HG02763 (cell line): ENCODE data around the gene RPH3AL.

Source experiments
- ATAC-seq: cut with Tn5 transposase; IDR thresholded peaks from one replicate; pipeline ENCODE4 v1.9.1; 2021; ENCODE audit warnings: mild to moderate bottlenecking, moderate library complexity; ENCODE audit not compliant: unreplicated experiment

RPH3AL gene

DNA sequence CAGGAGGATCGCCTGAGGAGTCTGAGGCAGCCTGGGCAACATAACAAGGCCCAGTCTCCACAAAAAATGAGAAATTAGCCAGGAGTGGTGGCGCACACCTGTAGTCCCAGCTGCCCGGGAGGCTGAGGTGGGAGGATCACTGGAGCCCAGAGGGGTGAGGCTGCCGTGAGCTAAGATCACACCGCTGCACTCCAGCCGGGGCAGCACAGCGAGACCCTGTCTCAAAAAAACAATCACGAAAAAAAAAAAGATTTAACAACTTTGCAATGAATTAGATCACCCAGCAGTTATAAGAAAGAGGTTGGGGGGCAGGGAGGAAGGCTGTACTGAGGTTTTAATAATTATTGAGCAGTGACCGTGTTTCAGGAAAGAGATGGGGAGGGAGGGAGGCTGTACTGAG lies 49.4 kb downstream of the RPH3AL start:
- ATAC-seq = no peak

DNA sequence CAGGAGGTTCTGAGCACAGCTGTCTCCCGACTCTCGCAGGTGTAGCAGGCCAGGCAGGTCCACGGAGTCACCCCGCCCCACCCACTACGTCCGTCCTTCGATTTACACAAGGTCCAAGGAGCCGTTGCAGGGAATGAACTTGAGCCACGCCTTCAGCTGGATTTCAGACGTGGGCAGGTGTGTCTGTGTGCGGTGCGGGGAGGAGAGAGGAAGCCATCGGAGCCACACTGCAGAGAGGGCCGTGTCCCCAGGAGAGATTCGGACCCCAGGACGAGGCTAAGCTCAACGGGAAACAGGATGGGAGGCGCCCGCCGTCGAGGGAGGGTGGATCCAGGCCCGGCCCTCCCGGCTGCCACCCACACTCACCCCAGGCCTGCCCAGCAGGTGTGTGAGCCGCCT lies 50.3 kb downstream of the RPH3AL start:
- no peak for ATAC-seq

DNA sequence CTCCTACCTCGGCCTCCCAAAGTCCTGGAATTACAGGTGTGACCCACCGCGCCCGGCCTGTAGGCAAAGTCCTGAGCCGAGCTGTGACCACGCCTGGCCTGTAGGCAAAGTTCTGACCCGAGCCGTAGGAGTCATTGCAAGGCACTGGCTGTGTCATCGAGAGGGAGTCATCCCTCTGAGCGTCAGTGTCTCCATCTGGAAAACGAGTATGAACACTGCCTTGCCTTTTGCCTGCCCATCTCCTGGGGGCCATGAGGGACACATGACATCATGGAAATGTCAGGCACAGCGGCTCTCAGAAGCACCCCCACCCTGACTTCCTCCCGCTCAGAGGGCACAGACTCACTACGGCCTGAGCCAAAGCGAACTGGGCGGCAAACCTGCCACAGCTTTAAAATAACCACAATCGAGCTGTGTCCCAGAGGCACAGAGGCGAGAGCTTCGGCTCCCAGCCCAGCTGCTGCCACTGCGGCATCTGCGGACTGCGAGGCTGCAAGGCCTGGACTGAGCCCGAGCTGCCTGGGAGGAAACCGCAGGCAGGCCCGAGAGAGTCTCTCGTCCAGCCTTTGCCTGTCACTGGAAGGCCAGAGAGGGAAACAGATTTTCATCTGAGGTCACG lies 50.8 kb downstream of the RPH3AL start:
- ATAC-seq = no peak

DNA sequence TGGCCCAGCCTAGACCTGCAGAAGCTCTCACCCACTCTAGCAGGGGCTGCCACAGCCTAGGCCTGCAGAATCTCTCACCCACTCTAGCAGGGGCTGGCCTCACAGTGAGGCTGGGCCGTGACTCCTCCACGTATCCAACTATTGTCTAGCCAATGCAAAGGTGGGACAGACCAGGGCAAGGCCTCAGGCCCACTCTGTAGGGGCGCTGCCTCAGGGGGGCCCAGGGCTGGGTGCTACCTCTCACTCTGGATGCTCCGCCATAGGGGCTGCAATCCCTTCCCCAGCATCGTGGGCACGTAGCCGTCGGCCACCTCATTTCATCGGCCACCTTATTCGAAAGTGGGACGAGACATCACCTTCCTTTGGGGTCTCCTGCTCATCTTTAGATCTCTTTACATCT lies 51.7 kb downstream of the RPH3AL start:
- no peak for ATAC-seq

DNA sequence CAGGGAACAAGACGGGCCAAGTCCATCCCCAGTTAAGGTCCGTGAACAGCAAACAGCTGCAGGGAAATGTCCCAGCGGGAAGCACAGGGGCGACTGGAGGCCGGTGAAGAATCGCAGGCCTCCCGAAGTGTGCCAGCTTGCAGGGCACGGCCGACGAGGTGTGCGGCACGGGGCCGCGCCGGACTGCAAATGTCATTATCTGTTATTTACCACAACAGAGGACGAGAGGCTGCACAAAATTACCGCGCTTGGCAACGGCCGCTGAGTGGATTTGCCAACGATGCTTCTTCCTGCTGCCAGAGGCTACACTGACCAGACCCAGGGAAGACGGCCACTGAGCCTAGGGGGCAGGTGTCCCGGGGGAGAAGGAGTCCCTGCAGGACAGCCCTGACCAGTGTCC lies 53.1 kb downstream of the RPH3AL start:
- ATAC-seq = no peak

DNA sequence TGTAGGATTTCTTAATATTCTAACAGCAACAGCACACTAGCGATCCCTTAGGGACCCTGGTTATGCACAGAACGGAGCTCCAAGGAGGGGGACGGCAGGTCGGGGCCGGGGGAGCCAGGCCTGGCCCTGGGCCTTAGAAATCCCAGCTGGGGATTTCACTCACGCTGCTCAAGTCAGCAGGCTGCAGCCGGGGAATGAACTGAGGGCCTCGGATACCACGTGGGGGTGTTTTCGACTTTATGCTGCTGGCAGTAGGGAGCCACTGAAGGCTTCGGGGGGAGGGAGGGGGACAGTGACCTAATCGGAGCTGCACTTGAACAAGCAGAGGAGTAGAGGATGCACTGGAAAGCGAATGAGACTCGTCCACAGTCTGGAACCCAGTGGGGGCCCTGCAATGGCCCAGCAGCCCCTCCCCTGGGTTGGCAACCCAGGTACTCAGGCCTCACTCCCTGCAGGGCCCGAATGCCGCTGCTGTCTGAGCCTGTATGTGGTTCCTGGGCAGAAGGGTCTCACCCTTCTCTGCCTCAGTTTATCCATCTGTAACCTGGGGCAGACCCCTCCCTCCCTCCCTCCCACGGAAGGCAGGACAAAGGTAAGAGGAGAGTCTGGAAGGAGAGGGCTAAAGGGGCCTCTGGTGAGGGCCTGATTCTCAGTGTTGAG lies 53.7 kb downstream of the RPH3AL start:
- no peak for ATAC-seq

DNA sequence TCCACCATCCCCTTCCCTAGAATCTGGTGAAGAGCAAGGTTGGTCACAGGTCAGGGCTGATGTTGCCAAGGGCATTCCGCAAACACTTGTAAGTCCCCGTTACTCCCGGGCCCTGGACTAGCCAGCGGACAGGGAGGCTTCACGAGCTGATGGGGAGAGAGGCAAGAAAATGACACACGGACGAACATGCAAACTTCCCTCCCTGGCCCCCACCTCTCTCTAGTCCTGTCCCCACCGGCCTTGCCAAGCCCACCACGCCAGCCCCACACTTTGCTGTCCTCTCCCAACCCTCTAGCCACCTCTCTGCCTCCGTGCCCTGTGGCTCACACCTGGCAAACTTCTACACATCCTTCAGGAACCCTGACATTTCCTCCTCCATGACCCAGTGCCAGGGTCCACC lies 54.8 kb downstream of the RPH3AL start:
- ATAC-seq = no peak

DNA sequence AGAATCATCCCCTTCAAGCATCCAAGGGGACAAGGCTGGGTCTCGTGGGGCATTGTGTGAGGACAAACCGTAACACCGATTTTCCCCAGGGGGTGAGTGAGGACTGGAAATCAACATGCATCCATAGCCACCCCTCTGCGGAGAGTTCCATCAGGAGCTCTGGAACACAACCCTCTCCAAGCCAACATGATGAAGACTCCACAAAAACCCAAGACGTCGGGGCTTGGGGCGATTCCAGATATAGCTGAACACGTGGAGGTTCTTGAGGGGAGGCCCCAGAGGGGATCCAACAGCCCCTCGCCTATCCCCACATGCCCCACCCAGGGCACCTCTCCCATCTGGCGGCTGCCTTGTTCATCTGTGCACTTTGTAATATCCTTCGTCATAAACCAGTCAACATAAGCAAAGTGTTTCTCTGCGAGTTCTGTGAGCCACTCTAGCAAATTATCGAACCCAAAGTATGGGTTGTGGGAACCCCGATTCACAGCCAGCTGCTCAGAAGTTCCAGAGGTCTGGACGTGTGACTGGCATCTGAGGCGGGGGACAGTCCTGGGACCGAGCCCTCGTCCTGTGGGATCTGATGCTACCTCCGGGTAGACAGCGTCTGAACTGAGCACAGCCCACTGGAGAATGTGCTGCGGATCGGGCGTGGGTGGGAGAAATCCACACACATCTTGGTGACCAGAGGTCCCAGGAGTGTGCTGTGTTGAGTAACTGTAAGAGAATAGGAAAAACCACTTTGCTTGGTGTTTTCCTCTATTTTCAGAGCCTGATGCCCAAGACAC lies 55.5 kb downstream of the RPH3AL start:
- no peak for ATAC-seq

DNA sequence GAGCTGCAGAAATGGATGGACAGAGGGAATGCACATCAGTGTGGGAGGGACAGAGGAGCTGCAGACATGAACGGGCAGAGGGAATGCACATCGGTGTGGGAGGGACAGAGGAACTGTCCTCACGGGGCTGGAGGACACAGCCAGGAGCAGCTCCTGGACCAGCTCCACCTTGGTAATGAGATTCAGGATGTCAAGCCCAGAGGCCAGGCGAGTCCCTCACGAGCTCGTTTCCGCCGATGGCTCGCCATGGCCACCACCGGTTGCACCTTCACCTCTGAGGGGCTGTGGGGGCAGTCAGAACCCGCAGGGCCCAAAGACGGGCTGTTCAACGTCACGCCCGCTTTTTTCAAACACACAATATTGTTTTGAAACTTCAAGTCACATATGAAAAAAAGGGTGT lies 56.2 kb downstream of the RPH3AL start:
- no peak for ATAC-seq

DNA sequence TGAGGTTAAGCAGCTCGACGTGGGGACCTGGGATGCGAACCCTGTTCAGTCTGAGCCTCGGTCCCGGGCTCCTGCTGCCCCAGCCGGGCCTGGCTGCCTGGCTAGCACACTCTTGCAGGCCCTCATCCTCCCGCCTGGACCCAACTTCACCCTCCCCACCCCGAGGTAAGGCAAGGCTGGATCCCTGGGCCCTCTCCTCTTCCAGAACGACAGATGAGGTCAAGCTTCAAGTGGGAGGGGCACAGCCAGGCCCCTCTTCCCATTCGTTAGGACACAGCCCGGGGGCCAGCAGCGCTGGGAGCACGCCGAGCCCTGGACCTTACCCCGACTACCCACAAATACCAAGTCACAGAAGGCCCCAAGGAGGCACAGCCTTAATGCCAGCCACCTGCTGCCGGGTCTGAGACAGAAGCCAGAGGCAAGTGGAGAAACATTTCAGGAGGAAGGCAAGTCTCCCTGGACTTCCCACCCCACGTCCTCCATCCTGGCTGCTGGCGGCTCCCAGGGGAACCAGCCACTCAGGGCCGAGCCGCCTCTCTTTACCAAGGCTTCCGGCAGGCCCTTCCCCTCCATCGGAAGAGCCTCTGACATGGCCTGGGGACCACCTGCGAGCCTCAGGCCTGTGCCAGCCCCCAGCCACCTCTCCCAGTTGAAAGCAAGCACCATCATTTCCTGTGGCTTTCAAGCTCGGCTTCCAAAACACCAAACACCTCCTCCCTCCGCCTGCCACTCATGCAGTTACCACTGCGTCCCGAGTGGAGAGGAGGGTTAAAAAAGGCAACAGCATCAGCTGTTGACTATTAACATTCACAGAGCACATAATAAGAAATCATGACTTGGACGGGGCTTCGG lies 59.9 kb downstream of the RPH3AL start:
- ATAC-seq = no peak

DNA sequence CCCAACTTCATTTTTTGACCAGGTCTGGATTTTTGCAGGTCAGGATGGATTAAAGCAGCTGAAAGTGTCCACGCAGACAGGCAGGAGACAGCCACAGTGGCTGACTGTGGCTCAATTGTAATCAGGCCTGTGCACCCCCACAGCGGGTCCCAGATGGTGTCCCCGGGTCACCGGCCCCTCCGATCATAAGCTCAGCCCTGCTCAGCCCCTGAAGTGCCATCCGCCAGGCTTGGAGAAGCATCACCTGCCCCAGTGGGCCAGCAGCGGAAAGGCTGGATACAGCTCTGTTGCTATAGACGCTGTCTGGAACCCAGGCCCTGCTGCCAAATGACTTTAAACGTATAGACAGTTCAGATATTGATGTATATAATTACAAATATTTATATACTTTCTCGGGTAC lies 60.6 kb downstream of the RPH3AL start:
- no peak for ATAC-seq

DNA sequence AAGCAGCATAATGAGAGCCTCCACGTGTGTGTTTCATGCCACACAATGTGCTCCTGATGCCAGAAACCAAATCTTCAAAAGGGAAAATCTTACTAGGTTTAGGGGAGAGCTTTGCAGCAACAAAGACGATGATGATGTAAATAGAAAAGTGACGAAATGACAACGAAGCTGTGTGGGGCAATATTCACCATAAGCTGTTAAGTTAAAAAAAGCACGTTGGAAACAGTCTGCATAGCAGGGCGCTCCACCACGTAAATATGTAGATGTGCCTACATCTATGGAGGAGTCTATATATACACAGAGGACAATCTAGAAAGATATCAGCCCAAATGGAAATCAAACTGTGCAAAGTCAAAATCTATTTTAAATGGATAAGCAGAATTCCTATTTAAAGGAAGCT lies 61.0 kb downstream of the RPH3AL start:
- ATAC-seq = no peak

DNA sequence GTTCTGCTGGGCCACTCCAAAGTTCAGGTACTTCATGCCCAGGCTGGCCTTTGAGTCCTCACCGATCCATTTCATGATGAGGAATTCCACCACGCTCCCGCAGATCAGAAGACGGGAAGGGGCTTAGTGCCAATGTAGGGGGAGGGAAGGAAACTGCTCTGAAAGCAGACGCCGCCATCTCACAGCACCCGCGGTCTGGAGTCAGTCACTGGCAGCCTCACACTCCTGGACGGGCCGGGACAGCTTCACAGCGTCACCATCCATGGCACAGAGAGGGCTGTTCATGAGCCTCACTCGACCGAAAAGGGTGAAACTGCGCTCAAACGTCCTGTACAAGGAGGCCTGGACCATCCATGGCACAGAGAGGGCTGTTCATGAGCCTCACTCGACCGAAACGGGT lies 62.0 kb downstream of the RPH3AL start:
- ATAC-seq = no peak

DNA sequence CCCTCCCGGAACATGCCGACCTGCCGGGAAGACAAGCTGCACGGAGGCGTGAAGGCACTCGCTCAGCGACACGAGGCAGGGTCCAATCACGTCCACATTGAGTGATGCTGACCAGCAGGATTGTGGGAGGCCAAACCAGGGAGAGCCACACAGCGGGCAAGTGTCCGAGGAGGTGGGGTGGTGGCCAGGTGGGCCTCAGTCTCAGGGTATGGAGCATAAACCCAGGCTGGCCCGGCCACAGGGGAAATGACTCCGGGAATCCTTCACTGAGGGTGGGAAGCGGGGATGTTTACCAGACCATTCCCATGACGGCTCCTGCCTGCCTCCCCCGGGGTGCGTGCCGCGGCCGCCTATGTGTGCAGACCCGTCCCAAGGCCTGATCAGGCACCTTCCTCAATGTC lies 62.5 kb downstream of the RPH3AL start:
- no peak for ATAC-seq

DNA sequence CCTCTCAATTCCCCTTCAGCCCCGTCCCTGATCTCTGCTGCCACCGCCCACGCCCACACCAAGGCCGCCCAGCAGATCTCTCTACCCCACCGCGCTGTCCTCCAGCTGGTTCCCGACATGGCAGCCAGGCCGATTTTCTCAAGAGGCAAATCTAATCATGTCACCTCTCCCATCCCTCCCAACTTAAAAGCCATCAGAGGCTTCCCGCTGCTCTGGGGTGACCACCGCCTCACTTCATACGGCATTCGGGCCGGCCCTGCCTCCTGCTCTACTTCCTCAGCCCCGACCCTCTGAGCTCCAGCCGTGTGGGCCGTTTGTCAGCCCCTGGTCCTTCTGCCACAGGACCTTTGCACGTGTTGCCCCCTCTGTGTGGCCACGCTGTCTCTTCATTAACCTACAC lies 63.2 kb downstream of the RPH3AL start:
- no peak for ATAC-seq

DNA sequence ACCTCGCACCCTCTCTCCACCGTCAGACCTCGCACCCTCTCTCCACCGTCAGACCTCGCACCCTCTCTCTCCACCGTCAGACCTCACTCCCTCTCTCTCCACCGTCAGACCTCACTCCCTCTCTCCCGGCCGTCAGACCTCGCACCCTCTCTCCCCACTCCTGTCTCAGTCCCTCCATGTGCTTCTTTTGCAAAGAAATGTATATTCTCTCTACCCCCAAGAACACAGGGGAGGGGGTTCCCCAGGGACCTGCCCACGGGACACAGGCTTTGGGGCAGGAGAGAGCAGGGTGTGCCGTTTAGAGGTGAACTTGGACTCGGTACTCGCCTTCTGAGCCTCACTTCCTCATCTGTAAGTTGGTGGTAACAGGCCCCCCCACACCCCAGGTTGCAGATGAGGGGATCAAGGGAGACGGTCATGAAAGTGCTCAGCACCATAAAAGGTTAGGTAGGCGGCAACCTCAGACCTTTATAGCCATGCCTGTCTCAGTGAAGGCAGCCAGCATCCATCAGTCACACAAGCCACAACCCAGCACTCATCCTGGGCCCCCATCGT lies 63.7 kb downstream of the RPH3AL start:
- ATAC-seq = no peak

DNA sequence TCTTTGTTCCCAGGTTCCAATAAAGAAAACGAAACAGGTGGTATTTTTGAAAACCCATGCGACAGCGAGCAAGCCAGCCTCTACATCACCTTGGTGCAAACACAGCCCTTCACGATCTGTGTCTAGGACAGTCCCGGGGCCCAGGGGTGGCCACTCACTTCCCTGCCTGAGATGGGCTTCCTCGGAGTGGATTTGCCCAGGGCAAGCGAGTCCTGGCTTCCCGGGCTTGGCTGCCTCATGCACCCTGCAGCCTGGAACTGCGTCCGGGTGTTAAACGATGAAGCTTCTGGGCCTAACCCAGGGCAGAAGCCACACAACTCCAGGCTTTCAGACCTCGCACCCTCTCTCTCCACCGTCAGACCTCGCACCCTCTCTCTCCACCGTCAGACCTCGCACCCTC lies 66.0 kb downstream of the RPH3AL start:
- no peak for ATAC-seq

DNA sequence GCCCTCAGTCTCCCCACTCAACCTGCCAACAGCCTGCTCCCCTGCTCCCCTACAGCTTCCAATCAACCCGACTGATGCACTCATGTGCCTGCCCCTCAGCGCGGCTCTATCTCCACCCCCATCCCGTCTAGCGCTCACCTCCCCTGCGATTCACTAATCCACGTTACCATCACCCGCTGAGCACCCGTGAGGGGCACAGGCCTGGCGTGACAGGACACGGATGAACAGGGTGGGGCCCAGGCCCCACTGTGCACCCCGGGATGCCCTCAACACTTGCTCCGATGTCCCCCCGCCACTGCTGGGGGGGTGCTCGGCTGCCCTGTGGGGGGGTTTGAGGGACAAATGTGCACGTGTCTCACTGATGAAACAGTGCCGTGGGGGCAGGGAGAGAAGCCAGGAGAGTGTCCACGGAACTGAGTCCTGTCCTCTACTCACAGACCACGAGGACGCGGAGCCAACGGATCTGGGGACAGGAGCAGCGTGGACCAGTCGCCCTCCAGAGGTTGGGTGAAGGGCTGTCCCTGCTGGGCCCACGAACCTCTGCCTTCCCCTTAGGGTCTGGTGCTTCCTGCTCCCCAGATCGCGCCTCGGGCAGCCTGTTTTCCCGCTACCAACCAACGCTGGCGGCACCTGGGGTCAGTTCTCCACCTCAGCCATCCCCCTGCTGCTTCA lies 66.7 kb downstream of the RPH3AL start:
- no peak for ATAC-seq

DNA sequence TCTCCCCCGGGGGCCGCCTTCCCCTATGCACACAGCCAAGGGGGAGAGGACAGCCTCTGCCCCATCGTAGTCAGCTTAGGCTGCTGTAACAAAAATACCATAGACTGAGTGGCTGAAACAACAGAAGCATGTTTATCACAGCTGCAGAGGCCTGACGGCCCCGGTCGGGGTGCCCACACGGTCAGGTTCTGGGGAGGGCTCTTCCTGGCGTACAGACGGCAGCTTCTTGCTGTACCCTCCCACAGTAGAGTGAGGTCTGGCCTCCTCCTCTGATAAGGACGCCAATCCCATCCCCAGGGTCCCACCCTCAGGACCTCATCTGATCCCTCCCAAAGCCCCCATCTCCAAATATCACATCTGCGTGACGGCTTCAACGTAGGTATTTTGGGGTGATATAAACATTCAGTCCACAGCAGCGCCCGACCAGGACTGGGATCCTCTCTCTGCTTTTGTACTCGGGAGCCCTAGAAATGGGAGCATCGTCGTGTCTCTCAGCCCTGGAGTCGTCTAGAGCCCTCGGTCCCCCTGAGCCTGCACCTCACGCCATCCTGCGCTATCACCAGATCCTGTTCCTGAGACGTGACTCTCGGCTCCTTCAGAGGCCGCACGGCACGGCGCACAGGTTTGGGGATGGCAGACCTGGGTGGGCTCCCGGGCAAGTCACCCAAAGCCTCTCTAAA lies 67.8 kb downstream of the RPH3AL start:
- no peak for ATAC-seq
